ENCODE measurements around the gene CACNB2.
A peak's percentile ranks its signal among the peaks of the same experiment; 100 is the strongest.
"Not testable (repeated sequence)": the region's sequence is repeated elsewhere in the genome, so short reads cannot be mapped to it uniquely, and the experiment has no call there.

CACNB2 gene

DNA sequence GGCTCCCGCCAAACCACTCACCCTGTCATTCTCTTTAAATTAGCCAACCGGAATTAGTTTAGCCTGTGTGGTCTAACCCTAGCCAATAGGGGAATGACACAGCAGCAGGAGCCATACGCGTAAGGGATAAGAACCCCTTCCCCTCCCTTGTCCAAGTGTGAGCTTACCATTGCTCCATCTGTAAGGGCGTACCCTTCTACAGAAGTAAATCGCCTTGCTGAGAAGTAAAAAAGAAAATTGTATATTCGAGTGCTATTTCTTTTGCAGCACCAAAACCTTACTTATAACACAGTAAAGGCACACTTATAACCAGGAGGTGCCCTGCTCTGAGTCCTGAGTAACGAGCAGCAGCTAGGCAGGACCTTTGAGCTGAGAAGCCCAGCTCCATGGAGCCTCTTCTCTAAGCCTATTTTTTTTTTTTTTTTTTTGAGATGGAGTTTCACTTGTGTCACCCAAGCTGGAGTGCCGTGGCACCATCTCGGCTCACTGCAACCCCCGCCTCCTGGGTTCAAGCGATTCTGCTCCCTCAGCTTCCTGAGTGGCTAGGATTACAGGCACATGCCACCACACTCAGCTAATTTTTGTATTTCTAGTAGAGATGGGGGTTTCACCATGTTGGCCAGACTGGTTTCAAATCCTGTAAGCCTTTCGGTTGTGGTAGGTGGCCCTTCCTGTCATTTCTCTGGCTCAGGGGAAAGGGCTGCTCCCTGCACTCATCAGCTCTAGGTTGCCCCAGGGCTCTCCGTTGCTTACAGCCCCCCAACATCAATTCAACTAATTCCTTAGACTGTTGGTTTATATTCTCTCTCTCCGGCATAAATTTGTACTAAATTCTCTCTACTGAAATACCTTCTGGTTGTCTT, 437.8 kb downstream of the CACNB2 start:
- no peak for DNase-seq

DNA sequence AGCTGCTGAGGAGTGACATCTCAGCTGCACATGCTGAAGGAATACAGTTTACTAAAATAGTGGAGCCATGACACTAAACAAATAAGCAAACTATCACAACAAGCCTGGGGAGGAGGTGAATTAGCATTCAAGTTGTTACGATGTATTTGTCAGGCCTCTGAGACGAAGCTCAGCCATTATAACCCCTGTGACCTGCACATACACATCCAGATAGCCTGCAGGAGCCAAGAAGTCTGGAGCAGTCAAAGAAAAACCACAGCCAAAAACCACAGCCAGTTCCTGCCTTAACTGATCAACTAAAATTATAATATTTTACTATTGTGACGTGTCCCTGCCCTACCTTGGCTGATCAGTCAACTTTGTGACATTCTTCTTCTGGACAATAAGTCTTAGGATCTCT, 442.6 kb downstream of the CACNB2 start:
- DNase-seq: no peak

DNA sequence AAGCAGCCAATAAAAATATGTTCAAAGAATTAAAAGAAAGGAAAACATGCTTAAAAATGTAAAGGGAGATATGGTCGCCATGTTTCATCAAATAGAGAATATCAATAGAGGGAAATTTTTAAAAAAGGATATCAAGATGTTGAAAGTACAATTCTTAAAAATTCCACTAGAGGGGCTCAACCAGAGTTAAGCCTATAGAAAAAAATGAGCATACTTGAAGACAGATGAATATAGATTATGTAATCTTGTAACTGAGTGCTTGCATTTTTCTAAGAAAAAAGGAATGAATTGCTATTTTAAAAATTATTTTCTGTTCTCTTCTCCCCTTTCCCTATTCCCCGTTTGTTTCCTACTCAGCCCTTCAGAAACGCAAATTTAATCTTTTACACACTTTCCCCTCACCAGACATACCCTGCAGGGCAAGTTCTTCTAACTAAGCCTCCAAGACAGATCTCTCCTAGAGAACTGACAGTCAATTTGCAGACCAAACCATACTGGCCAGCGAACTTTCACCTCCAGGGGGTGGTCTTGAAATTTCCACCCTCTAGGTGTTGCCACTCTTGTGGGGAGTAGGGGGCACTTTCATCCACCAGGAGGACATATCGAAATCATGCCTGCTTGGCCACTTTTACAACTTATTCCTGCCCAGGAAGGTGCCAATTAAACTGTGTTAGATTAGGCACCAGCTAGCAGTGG, 443.5 kb downstream of the CACNB2 start:
- DNase-seq: peak in 1 of 2 experiments; percentile 14

DNA sequence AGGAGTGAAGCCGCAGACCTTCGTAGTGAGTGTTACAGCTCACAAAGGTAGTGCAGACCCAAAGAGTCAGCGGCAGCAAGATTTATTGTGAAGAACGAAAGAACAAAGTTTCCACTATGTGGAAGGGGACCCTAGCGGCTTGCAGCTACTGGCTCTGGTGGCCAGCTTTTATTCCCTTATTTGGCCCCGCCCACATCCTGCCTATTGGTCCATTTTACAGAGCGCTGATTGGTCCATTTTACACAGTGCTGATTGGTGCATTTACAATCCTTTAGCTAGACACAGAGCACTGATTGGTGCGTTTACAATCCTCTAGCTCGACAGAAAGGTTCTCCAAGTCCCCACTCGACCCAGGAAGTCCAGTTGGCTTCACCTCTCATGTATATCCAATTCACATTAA, 446.4 kb downstream of the CACNB2 start:
- DNase-seq: not testable (repeated sequence)

DNA sequence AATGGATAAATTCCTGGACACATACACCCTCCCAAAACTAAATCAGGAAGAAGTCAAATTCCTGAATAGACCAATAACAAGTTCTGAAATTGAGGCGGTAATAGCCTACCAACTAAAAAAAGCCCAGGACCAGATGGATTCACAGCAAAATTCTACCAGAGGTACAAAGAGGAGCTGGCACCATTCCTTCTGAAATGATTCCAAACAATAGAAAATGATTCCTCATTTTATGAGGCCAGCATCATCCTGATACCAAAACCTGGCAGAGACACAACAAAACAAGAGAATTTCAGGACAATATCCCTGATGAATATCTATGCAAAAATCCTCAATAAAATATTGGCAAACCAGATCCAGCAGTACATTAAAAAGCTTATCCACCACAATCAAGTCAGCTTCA, 450.9 kb downstream of the CACNB2 start:
- not testable (repeated sequence) for DNase-seq
